SU-DHL-6 (cell line): ENCODE measurements around the gene PCDHA11.
"Not testable (repeated sequence)": the region's sequence is repeated elsewhere in the genome, so short reads cannot be mapped to it uniquely, and the experiment has no call there.

ENCODE experiments used
- H2AFZ ChIP-seq: fragments of 200-600 bp; sonication (generic); 2 replicates; pipeline ENCODE4 v1.6.1; 2014; ENCODE audit warnings: low read depth, mild to moderate bottlenecking, moderate library complexity, mixed read lengths, antibody characterized with exemption, low read length; ENCODE audit not compliant: severe bottlenecking
- H3F3A ChIP-seq: fragments of 200-600 bp; shearing (Covaris generic); 2 replicates; pipeline ENCODE4 v1.6.0; 2016; ENCODE audit warnings: antibody characterized with exemption, mild to moderate bottlenecking; ENCODE audit not compliant: insufficient read depth
- H3K27ac ChIP-seq: fragments of 200-600 bp; sonication (generic); 2 replicates; pipeline ENCODE4 v1.5.1; 2016; ENCODE audit warnings: low read depth, mild to moderate bottlenecking, low read length, moderate library complexity, mixed read lengths
- H3K27me3 ChIP-seq: fragments of 200-600 bp; sonication (generic), shearing (Covaris generic); 2 replicates; pipeline ENCODE4 v1.6.0; 2014; ENCODE audit warnings: mild to moderate bottlenecking, low read length
- H3K36me3 ChIP-seq: fragments of 200-600 bp; sonication (generic); 2 replicates; pipeline ENCODE4 v1.6.1; 2014; ENCODE audit warnings: mild to moderate bottlenecking, low read length, mixed read lengths
- H3K4me2 ChIP-seq: fragments of 300-600, 200-600 bp; shearing (Covaris generic), sonication (generic); 2 replicates; pipeline ENCODE4 v1.6.0; 2014; ENCODE audit warnings: low read length, low read depth, mild to moderate bottlenecking; ENCODE audit not compliant: poor library complexity, severe bottlenecking
- H3K4me3 ChIP-seq: fragments of 200-600 bp; sonication (generic); 2 replicates; pipeline ENCODE4 v1.5.1; 2014; ENCODE audit warnings: antibody characterized with exemption, low read length, mild to moderate bottlenecking, mixed read lengths; ENCODE audit not compliant: insufficient read depth, poor library complexity, severe bottlenecking
- H3K79me2 ChIP-seq: fragments of 200-600 bp; sonication (generic); 2 replicates; pipeline ENCODE4 v1.6.1; 2014; ENCODE audit warnings: mild to moderate bottlenecking, low read length, moderate library complexity; ENCODE audit not compliant: insufficient read depth
- H3K9ac ChIP-seq: fragments of 200-600 bp; sonication (generic); 2 replicates; pipeline ENCODE4 v1.7.0; 2014; ENCODE audit warnings: mild to moderate bottlenecking, low read length
- H3K9me2 ChIP-seq: fragments of 200-600 bp; sonication (generic); replicated peaks from 2 replicates; pipeline ENCODE4 v1.6.1; 2014; ENCODE audit warnings: low read length; ENCODE audit not compliant: insufficient read depth
- H3K9me3 ChIP-seq: fragments of 200-600 bp; sonication (generic); 2 replicates; pipeline ENCODE4 v1.6.1; 2014; ENCODE audit warnings: low read length, mixed read lengths; ENCODE audit not compliant: insufficient read depth
- H4K20me1 ChIP-seq: fragments of 200-600 bp; sonication (generic); 2 replicates; pipeline ENCODE4 v1.6.1; 2014; ENCODE audit warnings: low read depth, mild to moderate bottlenecking, antibody characterized with exemption, low read length, moderate library complexity, mixed read lengths
- EZH2phosphoT487 ChIP-seq: fragments of 200-600 bp; sonication (generic), shearing (Covaris generic); conservative IDR thresholded peaks from 2 replicates; pipeline ENCODE4 v1.6.1; 2018; ENCODE audit warnings: mild to moderate bottlenecking, antibody characterized with exemption, low read length, moderate library complexity, mixed read lengths
- TF ChIP-seq, protein P1 (sequence below): fragments of 200-600 bp; sonication (generic); IDR thresholded peaks from one replicate; pipeline ENCODE4 v1.5.1; 2017; ENCODE audit warnings: antibody characterized with exemption, mild to moderate bottlenecking, low read length, moderate library complexity; ENCODE audit not compliant: insufficient read depth, poor library complexity, severe bottlenecking

The PCDHA11 gene

GRCh38 chr5:140875085-140876065, 6.6 kb downstream of the PCDHA11 start, which contains the start of gene PCDHA12:
Gene PCDHA12, plus strand, starts transcription at chr5:140875308. Its CDS starts 165 bp downstream, at chr5:140875473.
- H3K4me2 ChIP-seq = no peak within 1 kb of the TSS
- H3K79me2 ChIP-seq = no peaks in the 10 kb centered on the region
- H3K4me3 ChIP-seq = no peak within 1 kb of the TSS
- H3K9me3 ChIP-seq = no peaks in the 10 kb centered on the region
- H3K27me3 ChIP-seq = no peaks in the 10 kb centered on the region
- H3K9ac ChIP-seq = no peak within 1 kb of the TSS
- no peaks in the 10 kb centered on the region for H3K36me3 ChIP-seq
- H3K9me2 ChIP-seq = no peaks in the 10 kb centered on the region
- H4K20me1 ChIP-seq = no peaks in the 10 kb centered on the region
- no peaks in the 10 kb centered on the region for H3F3A ChIP-seq
- H2AFZ ChIP-seq = no peak within 1 kb of the TSS
- TF ChIP-seq, protein P1, sequence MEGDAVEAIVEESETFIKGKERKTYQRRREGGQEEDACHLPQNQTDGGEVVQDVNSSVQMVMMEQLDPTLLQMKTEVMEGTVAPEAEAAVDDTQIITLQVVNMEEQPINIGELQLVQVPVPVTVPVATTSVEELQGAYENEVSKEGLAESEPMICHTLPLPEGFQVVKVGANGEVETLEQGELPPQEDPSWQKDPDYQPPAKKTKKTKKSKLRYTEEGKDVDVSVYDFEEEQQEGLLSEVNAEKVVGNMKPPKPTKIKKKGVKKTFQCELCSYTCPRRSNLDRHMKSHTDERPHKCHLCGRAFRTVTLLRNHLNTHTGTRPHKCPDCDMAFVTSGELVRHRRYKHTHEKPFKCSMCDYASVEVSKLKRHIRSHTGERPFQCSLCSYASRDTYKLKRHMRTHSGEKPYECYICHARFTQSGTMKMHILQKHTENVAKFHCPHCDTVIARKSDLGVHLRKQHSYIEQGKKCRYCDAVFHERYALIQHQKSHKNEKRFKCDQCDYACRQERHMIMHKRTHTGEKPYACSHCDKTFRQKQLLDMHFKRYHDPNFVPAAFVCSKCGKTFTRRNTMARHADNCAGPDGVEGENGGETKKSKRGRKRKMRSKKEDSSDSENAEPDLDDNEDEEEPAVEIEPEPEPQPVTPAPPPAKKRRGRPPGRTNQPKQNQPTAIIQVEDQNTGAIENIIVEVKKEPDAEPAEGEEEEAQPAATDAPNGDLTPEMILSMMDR = no peak
- TF ChIP-seq EZH2phosphoT487 = no peak
- no peak within 1 kb of the TSS for H3K27ac ChIP-seq

DNA sequence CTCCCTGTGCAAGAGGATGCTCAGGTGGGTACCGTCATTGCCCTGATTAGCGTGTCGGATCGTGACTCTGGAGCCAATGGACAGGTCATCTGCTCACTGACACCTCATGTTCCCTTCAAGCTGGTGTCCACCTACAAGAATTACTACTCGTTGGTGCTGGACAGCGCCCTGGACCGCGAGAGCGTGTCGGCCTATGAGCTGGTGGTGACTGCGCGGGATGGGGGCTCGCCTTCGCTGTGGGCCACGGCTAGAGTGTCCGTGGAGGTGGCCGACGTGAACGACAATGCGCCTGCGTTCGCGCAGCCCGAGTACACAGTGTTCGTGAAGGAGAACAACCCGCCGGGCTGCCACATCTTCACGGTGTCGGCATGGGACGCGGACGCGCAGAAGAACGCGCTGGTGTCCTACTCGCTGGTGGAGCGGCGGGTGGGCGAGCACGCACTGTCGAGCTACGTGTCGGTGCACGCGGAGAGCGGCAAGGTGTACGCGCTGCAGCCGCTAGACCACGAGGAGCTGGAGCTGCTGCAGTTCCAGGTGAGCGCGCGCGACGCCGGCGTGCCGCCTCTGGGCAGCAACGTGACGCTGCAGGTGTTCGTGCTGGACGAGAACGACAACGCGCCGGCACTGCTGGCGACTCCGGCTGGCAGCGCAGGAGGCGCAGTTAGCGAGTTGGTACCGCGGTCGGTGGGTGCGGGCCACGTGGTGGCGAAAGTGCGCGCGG, 7.9 kb downstream of the PCDHA11 start:
- H3F3A ChIP-seq, H3K79me2 ChIP-seq, H3K36me3 ChIP-seq, H3K4me3 ChIP-seq, H2AFZ ChIP-seq, H3K27me3 ChIP-seq, H3K9me3 ChIP-seq, H3K9me2 ChIP-seq, H4K20me1 ChIP-seq, H3K9ac ChIP-seq, H3K27ac ChIP-seq, H3K4me2 ChIP-seq: not testable (repeated sequence)

DNA sequence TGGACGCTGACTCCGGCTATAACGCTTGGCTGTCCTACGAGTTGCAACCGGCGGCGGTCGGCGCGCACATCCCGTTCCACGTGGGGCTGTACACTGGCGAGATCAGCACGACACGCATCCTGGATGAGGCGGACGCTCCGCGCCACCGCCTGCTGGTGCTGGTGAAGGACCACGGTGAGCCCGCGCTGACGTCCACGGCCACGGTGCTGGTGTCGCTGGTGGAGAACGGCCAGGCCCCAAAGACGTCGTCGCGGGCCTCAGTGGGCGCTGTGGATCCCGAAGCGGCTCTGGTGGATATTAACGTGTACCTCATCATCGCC, 8.5 kb downstream of the PCDHA11 start:
- no peaks in the 10 kb centered on the region for H3K9me2 ChIP-seq

More for the DNA sequence above, 8.5 kb downstream of the PCDHA11 start:
- Histone ChIP-seq H3K4me3 (no peak overlapping the region), H3K9me3 (no peaks in the 10 kb centered on the region), H3K36me3 (no peaks in the 10 kb centered on the region), H3K27me3 (no peaks in the 10 kb centered on the region), H3K9ac (no peak overlapping the region), H3K27ac (no peak overlapping the region), H3F3A (no peaks in the 10 kb centered on the region), H3K4me2 (no peak overlapping the region), H4K20me1 (no peaks in the 10 kb centered on the region), H3K79me2 (no peaks in the 10 kb centered on the region), H2AFZ (no peak overlapping the region)
- TF ChIP-seq, protein P1 = no peak
- TF ChIP-seq EZH2phosphoT487 = no peak
